HG03457 (cell line): Measurements from ENCODE around the gene DNTTIP2.
"Not testable (repeated sequence)": the region's sequence is repeated elsewhere in the genome, so short reads cannot be mapped to it uniquely, and the experiment has no call there.

Experiments
- ATAC-seq: cut with Tn5 transposase; IDR thresholded peaks from one replicate; pipeline ENCODE4 v1.9.1; 2021; ENCODE audit warnings: moderate number of reproducible peaks; ENCODE audit not compliant: unreplicated experiment

DNTTIP2 gene

GRCh38 chr1:93842750-93843500, 36.1 kb downstream of the DNTTIP2 start:
- no peak for ATAC-seq

- ATAC-seq: no peak
Observed at GRCh38 chr1:93841771-93842170, 37.2 kb downstream of the DNTTIP2 start.

- ATAC-seq: no peak
Observed at GRCh38 chr1:93840956-93841482, 38.0 kb downstream of the DNTTIP2 start.

GRCh38 chr1:93839753-93840152, 39.3 kb downstream of the DNTTIP2 start:
- no peak for ATAC-seq

- ATAC-seq: no peak
Observed at GRCh38 chr1:93839307-93839706, 39.7 kb downstream of the DNTTIP2 start.

GRCh38 chr1:93837961-93838360, 41.0 kb downstream of the DNTTIP2 start:
- ATAC-seq: no peak

- not testable (repeated sequence) for ATAC-seq
Observed at GRCh38 chr1:93833293-93833692, 45.7 kb downstream of the DNTTIP2 start.

- no peak for ATAC-seq
Observed at GRCh38 chr1:93829061-93829460, 49.9 kb downstream of the DNTTIP2 start.

GRCh38 chr1:93828367-93828755, 50.6 kb downstream of the DNTTIP2 start:
- ATAC-seq: no peak

GRCh38 chr1:93827633-93828366, 51.2 kb downstream of the DNTTIP2 start:
- no peak for ATAC-seq

- ATAC-seq: no peak
Observed at GRCh38 chr1:93827128-93827527, 51.9 kb downstream of the DNTTIP2 start.

- no peak for ATAC-seq
Observed at GRCh38 chr1:93824834-93825233, 54.2 kb downstream of the DNTTIP2 start.

- ATAC-seq: no peak
Observed at GRCh38 chr1:93822730-93823425, 56.1 kb downstream of the DNTTIP2 start.

GRCh38 chr1:93821423-93822144, 57.4 kb downstream of the DNTTIP2 start:
- ATAC-seq: no peak

- ATAC-seq: no peak
Observed at GRCh38 chr1:93820554-93821422, 58.2 kb downstream of the DNTTIP2 start.

GRCh38 chr1:93818570-93818959, 60.4 kb downstream of the DNTTIP2 start:
- ATAC-seq: no peak

GRCh38 chr1:93817819-93818569, 61.0 kb downstream of the DNTTIP2 start:
- no peak for ATAC-seq

GRCh38 chr1:93816970-93817678, 61.9 kb downstream of the DNTTIP2 start:
- ATAC-seq: no peak
